GM13977 (cell line): ENCODE measurements around the gene UBAC2.
"Not testable (repeated sequence)": the region's sequence is repeated elsewhere in the genome, so short reads cannot be mapped to it uniquely, and the experiment has no call there.

Source experiments
- DNase-seq: peaks from one replicate; pipeline ENCODE4 v3.0.0; 2012; ENCODE audit warnings: low spot score
- CTCF ChIP-seq: IDR thresholded peaks from 2 replicates; pipeline ENCODE4 v1.5.1; 2012; ENCODE audit warnings: mild to moderate bottlenecking, control low read depth; ENCODE audit not compliant: insufficient read depth; ENCODE audit errors: extremely low read depth, missing control alignments
- in situ Hi-C: fragments of 300-500 bp; cut with MboI; formaldehyde crosslinking; loops from one replicate; pipeline ENCODE4 v1.12.0; 2022; ENCODE audit warnings: low sequenced_read_pairs, low pct_unique_long_range_greater_than_20kb, mixed read lengths, inconsistent platforms; ENCODE audit not compliant: unreplicated experiment

Gene UBAC2

GRCh38 chr13:99208845-99209527 is 8.3 kb downstream of the UBAC2 start:
- in situ Hi-C loops: no loop called here
- DNase-seq: no peak
- TF ChIP-seq CTCF: no peak

GRCh38 chr13:99210627-99211026 is 10.0 kb downstream of the UBAC2 start:
- DNase-seq, in situ Hi-C loops: not testable (repeated sequence)

- no peak for DNase-seq
- in situ Hi-C loops: no loop called here
- TF ChIP-seq CTCF: no peak
Measured at GRCh38 chr13:99211421-99212035, 10.9 kb downstream of the UBAC2 start.

- in situ Hi-C loops: no loop called here
- DNase-seq: peak; percentile 69
- no peak for TF ChIP-seq CTCF
Measured at GRCh38 chr13:99214232-99214631, 13.6 kb downstream of the UBAC2 start.

GRCh38 chr13:99214731-99215130 is 14.1 kb downstream of the UBAC2 start:
- in situ Hi-C loops: no loop called here
- no peak for DNase-seq
- no peak for TF ChIP-seq CTCF

- in situ Hi-C loops: no loop called here
- no peak for TF ChIP-seq CTCF
- DNase-seq: no peak
Measured at GRCh38 chr13:99215184-99215830, 14.7 kb downstream of the UBAC2 start.

- in situ Hi-C loops: no loop called here
- TF ChIP-seq CTCF: no peak
- no peak for DNase-seq
Measured at GRCh38 chr13:99217461-99218110, 16.9 kb downstream of the UBAC2 start.
